PC-3 (cell line): ENCODE measurements around the gene ABL1. TPM values are rescaled to one million over a fixed set of nuclear protein-coding genes. Genes with fewer than 3 reads are reported as not detected.

Source experiments
- ATAC-seq: fragments of 200-7000 bp; cut with Tn5 transposase; 2 replicates; pipeline ENCODE4 v1.9.1; 2020; ENCODE audit warnings: mild to moderate bottlenecking, moderate library complexity
- BruUV-seq: library from RNA; stranded (reverse); fragments of 400-500 nt; replicated peaks from 2 replicates; lab custom pipeline; 2021; lab: Mats Ljungman, UMichigan
- CTCF ChIA-PET: fragments of 300-600 bp; sonication (Branson Sonifier 250); formaldehyde crosslinking; loops from one replicate; lab custom pipeline; 2022; ENCODE audit warnings: antibody characterized with exemption; lab: Charles Lee
- POLR2A ChIA-PET: fragments of 300-600 bp; sonication (Branson Sonifier 250); formaldehyde crosslinking; loops from one replicate; lab custom pipeline; 2022; ENCODE audit warnings: antibody characterized with exemption; ENCODE audit not compliant: unreplicated experiment; lab: Charles Lee
- DNase-seq: peaks from one replicate; pipeline ENCODE4 v3.0.0-alpha.2; 2015
- H2AFZ ChIP-seq: fragments of 300-600 bp; sonication (generic); 2 replicates; pipeline ENCODE4 v1.6.0; 2016; ENCODE audit warnings: antibody characterized with exemption, low read length
- H3F3A ChIP-seq: fragments of 300-600 bp; sonication (generic); one replicate; pipeline ENCODE4 v1.6.0; 2017; ENCODE audit warnings: antibody characterized with exemption, low read length, control low read depth, mild to moderate bottlenecking; ENCODE audit not compliant: unreplicated experiment
- H3K27ac ChIP-seq: fragments of 300-600 bp; sonication (generic); 2 replicates; pipeline ENCODE4 v1.5.1; 2016; ENCODE audit warnings: mild to moderate bottlenecking, low read length
- H3K27me3 ChIP-seq: fragments of 300-600 bp; sonication (generic); 2 replicates; pipeline ENCODE4 v1.6.1; 2016; ENCODE audit warnings: low read length, mixed read lengths
- H3K36me3 ChIP-seq: fragments of 300-600 bp; sonication (generic); 2 replicates; pipeline ENCODE4 v1.6.1; 2016; ENCODE audit warnings: low read depth, mixed run types, low read length, mixed read lengths
- H3K4me1 ChIP-seq: fragments of 300-600 bp; sonication (generic); 2 replicates; pipeline ENCODE4 v1.5.1; 2016; ENCODE audit warnings: low read length; ENCODE audit not compliant: insufficient read depth
- H3K4me2 ChIP-seq: fragments of 300-600 bp; sonication (generic); 2 replicates; pipeline ENCODE4 v1.6.0; 2016; ENCODE audit warnings: low read length
- H3K4me3 ChIP-seq: fragments of 300-600 bp; sonication (generic); 2 replicates; pipeline ENCODE4 v1.5.1; 2016; ENCODE audit warnings: mild to moderate bottlenecking, low read length, mixed read lengths
- H3K79me2 ChIP-seq: fragments of 300-600 bp; sonication (generic); 2 replicates; pipeline ENCODE4 v1.6.1; 2017; ENCODE audit warnings: low read length, mixed read lengths
- H3K9ac ChIP-seq: fragments of 300-600 bp; sonication (generic); 2 replicates; pipeline ENCODE4 v1.6.0; 2016; ENCODE audit warnings: mild to moderate bottlenecking, low read length
- H3K9me2 ChIP-seq: fragments of 300-600 bp; sonication (generic); replicated peaks from 2 replicates; pipeline ENCODE4 v1.6.1; 2016; ENCODE audit warnings: mixed run types, low read length, mixed read lengths
- H3K9me3 ChIP-seq: fragments of 300-600 bp; sonication (generic); 2 replicates; pipeline ENCODE4 v1.6.1; 2016; ENCODE audit warnings: low read length, mixed read lengths
- H4K20me1 ChIP-seq: fragments of 300-600 bp; sonication (generic); 2 replicates; pipeline ENCODE4 v1.6.1; 2016; ENCODE audit warnings: low read length, mixed read lengths
- CTCF ChIP-seq: fragments of 300-600 bp; sonication (generic); conservative IDR thresholded peaks from 2 replicates; pipeline ENCODE4 v1.5.1; 2017; ENCODE audit warnings: antibody characterized with exemption, low read depth, mild to moderate bottlenecking, low read length
- EZH2 ChIP-seq: fragments of 300-600 bp; sonication (generic); IDR thresholded peaks from one replicate; pipeline ENCODE4 v1.6.1; 2017; ENCODE audit warnings: antibody characterized with exemption, mild to moderate bottlenecking, low read length; ENCODE audit not compliant: unreplicated experiment
- EZH2phosphoT487 ChIP-seq: fragments of 300-600 bp; sonication (generic); IDR thresholded peaks from 2 replicates; pipeline ENCODE4 v1.6.1; 2018; ENCODE audit warnings: mild to moderate bottlenecking, antibody characterized with exemption, low read length, borderline replicate concordance
- intact Hi-C: fragments of 100-400 bp; cut with micrococcal nuclease; formaldehyde crosslinking; loops from 2 replicates; pipeline ENCODE4 v1.9.0; 2023
- total RNA-seq: library from RNA; depleted of rRNA; stranded (reverse); fragments of >200 nt; gene quantifications from 2 replicates; pipeline ENCODE4 v1.2.3, GENCODE V29; 2014

Gene ABL1
- total RNA-seq, 1 experiment from 2014 or later, result 22.8 TPM

DNA sequence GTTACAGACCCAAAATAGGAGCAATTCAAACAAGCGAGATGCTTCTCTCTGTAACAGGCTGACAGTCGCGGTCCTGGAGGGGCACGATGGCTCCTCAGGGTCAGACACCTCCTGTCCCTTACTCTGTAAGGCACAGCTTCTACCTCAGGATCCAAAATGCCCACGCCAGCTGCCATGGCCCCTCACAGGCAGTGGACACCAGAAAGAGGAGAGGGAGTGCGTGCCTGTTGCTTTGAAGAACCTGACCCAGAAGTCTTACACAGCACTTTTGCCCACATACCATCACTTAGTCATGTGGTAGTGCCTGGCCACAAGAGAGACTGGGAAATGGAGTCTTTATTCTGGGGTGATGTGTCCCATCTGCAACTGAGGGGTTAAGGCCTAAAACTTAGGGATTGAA is 11.6 kb upstream of the ABL1 start:
- intact Hi-C loops, result no loop called here
- Histone ChIP-seq H3K79me2 (no peaks in the 10 kb centered on the region), H3K9me2 (no peaks in the 10 kb centered on the region), H3K27ac (no peak overlapping the region), H4K20me1 (no peaks in the 10 kb centered on the region), H3K4me1 (peaks cover 12% of the 10 kb centered on the region), H3K4me3 (no peak overlapping the region), H3K9me3 (no peaks in the 10 kb centered on the region), H3K9ac (no peak overlapping the region), H2AFZ (no peak overlapping the region), H3K4me2 (no peak overlapping the region), H3K36me3 (no peaks in the 10 kb centered on the region), H3K27me3 (no peaks in the 10 kb centered on the region), H3F3A (no peaks in the 10 kb centered on the region)
- ChIA-PET POLR2A (no interaction called here), CTCF (no interaction called here)
- ATAC-seq (no peak), DNase-seq (no peak)
- no TSS peak for BruUV-seq
- no peak for TF ChIP-seq CTCF
- no peak for TF ChIP-seq EZH2phosphoT487
- TF ChIP-seq EZH2, result no peak

- POLR2A ChIA-PET, result no interaction called here
- CTCF ChIA-PET, result interaction anchor here (0.6 kb wide), 1 partner anchor 230 kb away, joined by 4 read pairs; no protein-coding TSS in a partner anchor
- no peak for ATAC-seq
- intact Hi-C loops, result no loop called here
- no peaks in the 10 kb centered on the region for H3K79me2 ChIP-seq
- H3K27me3 ChIP-seq, result no peaks in the 10 kb centered on the region
- peaks cover 12% of the 10 kb centered on the region for H3K4me1 ChIP-seq
- no TSS peak for BruUV-seq
- H4K20me1 ChIP-seq, result no peaks in the 10 kb centered on the region
- H3K9me2 ChIP-seq, result no peaks in the 10 kb centered on the region
- no peak overlapping the region for H3K27ac ChIP-seq
- no peak overlapping the region for H3K9ac ChIP-seq
- no peaks in the 10 kb centered on the region for H3K36me3 ChIP-seq
- no peaks in the 10 kb centered on the region for H3F3A ChIP-seq
- no peak for TF ChIP-seq EZH2phosphoT487
- H3K4me3 ChIP-seq, result no peak overlapping the region
- no peaks in the 10 kb centered on the region for H3K9me3 ChIP-seq
- H3K4me2 ChIP-seq, result no peak overlapping the region
- no peak for DNase-seq
- no peak overlapping the region for H2AFZ ChIP-seq
These were observed 11.0 kb upstream of the ABL1 start for GRCh38 chr9:130824079-130824478.

- Histone ChIP-seq H3F3A (no peaks in the 10 kb centered on the region), H3K9me3 (no peaks in the 10 kb centered on the region), H4K20me1 (no peaks in the 10 kb centered on the region), H3K27me3 (no peaks in the 10 kb centered on the region), H3K4me1 (peaks cover 12% of the 10 kb centered on the region), H3K27ac (no peak overlapping the region), H3K4me2 (peak overlapping the region; percentile 18; the same call in 1 of the 2 replicates), H3K9me2 (no peaks in the 10 kb centered on the region), H3K4me3 (no peak overlapping the region), H3K79me2 (no peaks in the 10 kb centered on the region), H3K36me3 (no peaks in the 10 kb centered on the region), H2AFZ (no peak overlapping the region), H3K9ac (no peak overlapping the region)
- TF ChIP-seq CTCF (no peak), EZH2phosphoT487 (no peak), EZH2 (no peak)
- intact Hi-C loops, result no loop called here
- POLR2A ChIA-PET, result interaction anchor here (0.5 kb wide), 1 partner anchor 11 kb away, joined by 4 read pairs; no protein-coding TSS in a partner anchor
- CTCF ChIA-PET, result interaction anchor here (0.6 kb wide), 1 partner anchor 229 kb away, joined by 4 read pairs; no protein-coding TSS in a partner anchor
- BruUV-seq, result no TSS peak
- peak; percentile 49 for ATAC-seq
- DNase-seq, result peak; percentile 23
These were observed 10.3 kb upstream of the ABL1 start for GRCh38 chr9:130824643-130825350.
